ENCODE results near the gene FEN1.

FEN1 gene

GRCh38 chr11:61817471-61818202 lies 24.9 kb downstream of the FEN1 start:
- Histone ChIP-seq H3K27ac (no peak overlapping the region), H3K4me3 (ENCODE audit: low read depth, low read length) (peak overlapping the region; percentile 89), H3K27me3 (replicated peaks) (no peaks in the 10 kb centered on the region), H3K36me3 (replicated peaks) (peaks cover 5% of the 10 kb centered on the region)
- no peak for TF ChIP-seq CTCF (IDR thresholded peaks at IDR 0.05; ENCODE audit: low read depth, low read length, missing control alignments)
- in situ Hi-C loops (cut with HindIII; ENCODE audit: low pct_ligation_motif_present, low sequenced_read_pairs), result no loop called here
- no peak for DNase-seq

- Histone ChIP-seq H3K27ac (no peak overlapping the region), H3K4me3 (ENCODE audit: low read depth, low read length) (no peak overlapping the region), H3K36me3 (replicated peaks) (no peaks in the 10 kb centered on the region), H3K27me3 (replicated peaks) (no peaks in the 10 kb centered on the region)
- DNase-seq, result peak; percentile 13
- no peak for TF ChIP-seq CTCF (IDR thresholded peaks at IDR 0.05; ENCODE audit: low read depth, low read length, missing control alignments)
- in situ Hi-C loops (cut with HindIII; ENCODE audit: low pct_ligation_motif_present, low sequenced_read_pairs), result no loop called here
Observed at GRCh38 chr11:61820174-61820573, 27.5 kb downstream of the FEN1 start.

GRCh38 chr11:61826930-61827570 lies 34.3 kb downstream of the FEN1 start:
- in situ Hi-C loops (cut with HindIII; ENCODE audit: low pct_ligation_motif_present, low sequenced_read_pairs), result no loop called here

GRCh38 chr11:61827571-61828378 lies 35.1 kb downstream of the FEN1 start, which contains the start of gene FADS2:
Gene FADS2, plus strand, starts transcription at chr11:61828300. Its CDS starts 91 bp downstream, at chr11:61828391.
- peak; percentile 93 for DNase-seq
- Histone ChIP-seq H3K27me3 (replicated peaks) (no peaks in the 10 kb centered on the region), H3K4me3 (ENCODE audit: low read depth, low read length) (peak within 1 kb of the TSS; percentile 97), H3K36me3 (replicated peaks) (no peaks in the 10 kb centered on the region), H3K27ac (peak within 1 kb of the TSS; percentile 58)
- peak; percentile 28 for TF ChIP-seq CTCF (IDR thresholded peaks at IDR 0.05; ENCODE audit: low read depth, low read length, missing control alignments)
- in situ Hi-C loops (cut with HindIII; ENCODE audit: low pct_ligation_motif_present, low sequenced_read_pairs), result no loop called here

More at GRCh38 chr11:61826930-61827570, 34.3 kb downstream of the FEN1 start:
- no peak for DNase-seq
- Histone ChIP-seq H3K27ac (peak overlapping the region; percentile 58), H3K4me3 (ENCODE audit: low read depth, low read length) (peak overlapping the region; percentile 97), H3K36me3 (replicated peaks) (no peaks in the 10 kb centered on the region), H3K27me3 (replicated peaks) (no peaks in the 10 kb centered on the region)
- no peak for TF ChIP-seq CTCF (IDR thresholded peaks at IDR 0.05; ENCODE audit: low read depth, low read length, missing control alignments)

GRCh38 chr11:61828379-61828628 lies 35.6 kb downstream of the FEN1 start:
- H3K27ac ChIP-seq, result peak overlapping the region; percentile 58
- H3K4me3 ChIP-seq (ENCODE audit: low read depth, low read length), result peak overlapping the region; percentile 97
- in situ Hi-C loops (cut with HindIII; ENCODE audit: low pct_ligation_motif_present, low sequenced_read_pairs), result no loop called here
- TF ChIP-seq CTCF (IDR thresholded peaks at IDR 0.05; ENCODE audit: low read depth, low read length, missing control alignments), result no peak
- no peaks in the 10 kb centered on the region for H3K27me3 ChIP-seq (replicated peaks)
- no peaks in the 10 kb centered on the region for H3K36me3 ChIP-seq (replicated peaks)
- DNase-seq, result no peak
